ENCODE measurements around the gene MRPL34.

MRPL34 gene

DNA sequence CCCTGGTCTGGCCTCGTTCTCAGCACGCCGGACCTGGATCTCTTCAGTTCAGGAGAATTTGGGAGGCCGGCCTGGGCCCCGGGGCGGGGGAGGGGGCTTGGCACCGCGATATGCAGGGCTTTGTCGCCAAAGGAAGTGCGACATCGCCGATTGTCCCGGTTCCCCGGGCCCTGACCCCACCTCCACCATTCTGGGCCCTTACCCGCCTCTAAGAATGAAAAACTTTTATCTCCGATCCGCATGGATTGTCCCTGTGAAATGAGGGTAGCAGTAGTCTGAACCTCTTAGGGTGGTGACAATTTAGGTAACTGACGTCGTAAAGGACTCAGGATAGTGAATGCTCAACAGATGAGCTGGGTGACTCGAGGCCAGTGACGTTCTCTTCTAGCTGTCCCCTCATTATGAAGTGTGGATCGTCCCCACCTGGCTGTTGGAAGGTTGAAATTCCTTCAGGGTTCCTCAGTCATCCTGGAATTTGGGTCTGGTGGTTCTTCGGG lies 4.3 kb downstream of the MRPL34 start:
- no peak for DNase-seq (ENCODE audit: low read depth)

DNA sequence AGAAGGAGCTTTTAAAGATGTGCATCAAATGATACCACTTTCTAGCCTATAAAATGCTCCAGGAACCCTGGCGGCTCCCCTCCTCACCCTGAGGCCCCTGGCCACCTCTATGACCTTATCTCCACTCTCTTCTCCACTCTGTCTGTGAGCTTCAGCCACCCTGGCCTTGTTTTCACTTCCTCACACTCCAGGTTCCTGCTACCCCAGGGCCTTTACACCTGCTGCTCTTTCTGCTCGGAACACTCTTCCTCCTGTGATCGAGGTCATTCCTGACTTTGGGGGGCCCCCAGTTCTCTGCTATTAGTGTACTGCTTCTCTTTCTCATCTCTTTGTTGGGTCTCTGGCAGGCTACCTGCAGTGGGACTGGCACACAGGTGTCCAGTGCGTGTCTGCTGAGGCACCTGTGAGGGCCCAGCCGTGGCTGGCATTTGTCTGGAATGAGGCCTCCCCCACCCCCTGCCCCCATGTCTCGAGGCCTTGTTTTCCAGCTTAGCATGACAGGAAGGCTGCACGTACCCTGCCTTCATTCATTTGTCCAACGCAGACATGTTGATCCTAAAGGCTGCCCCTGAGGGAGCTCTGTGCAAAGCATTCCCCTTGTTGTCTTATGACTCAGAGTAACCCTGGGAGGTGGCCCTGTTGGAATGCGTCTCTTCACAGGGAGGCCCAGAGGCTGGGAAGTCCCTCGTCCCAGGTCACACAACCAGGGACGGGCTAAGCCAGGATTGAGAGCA lies 6.0 kb downstream of the MRPL34 start:
- DNase-seq (ENCODE audit: low read depth) = no peak

GRCh38 chr19:17312189-17313113 lies 6.8 kb downstream of the MRPL34 start:
- DNase-seq (ENCODE audit: low read depth) = no peak

- no peak for DNase-seq (ENCODE audit: low read depth)
Observed at GRCh38 chr19:17314007-17314593, 8.4 kb downstream of the MRPL34 start.

DNA sequence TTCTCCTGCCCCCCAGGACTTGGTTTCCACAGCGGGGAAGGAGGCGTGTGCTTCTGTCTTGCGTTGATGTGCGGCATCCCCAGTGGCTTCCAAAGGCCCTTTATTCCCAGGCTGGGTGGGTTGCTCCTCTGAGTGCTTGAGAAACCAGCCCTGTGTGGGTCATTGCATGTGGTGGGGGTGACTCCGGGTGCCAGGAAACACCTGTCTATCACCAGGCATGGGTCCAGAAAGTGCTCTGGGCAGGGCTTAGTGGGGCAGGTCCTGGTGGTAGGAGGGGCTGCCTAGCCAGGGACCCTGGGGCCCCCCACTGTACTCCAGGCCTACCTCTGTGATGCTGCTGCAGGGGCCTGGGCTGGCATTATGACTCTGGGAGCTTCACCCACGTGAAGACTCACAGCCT lies 13.3 kb downstream of the MRPL34 start:
- DNase-seq (ENCODE audit: low read depth) = no peak

DNA sequence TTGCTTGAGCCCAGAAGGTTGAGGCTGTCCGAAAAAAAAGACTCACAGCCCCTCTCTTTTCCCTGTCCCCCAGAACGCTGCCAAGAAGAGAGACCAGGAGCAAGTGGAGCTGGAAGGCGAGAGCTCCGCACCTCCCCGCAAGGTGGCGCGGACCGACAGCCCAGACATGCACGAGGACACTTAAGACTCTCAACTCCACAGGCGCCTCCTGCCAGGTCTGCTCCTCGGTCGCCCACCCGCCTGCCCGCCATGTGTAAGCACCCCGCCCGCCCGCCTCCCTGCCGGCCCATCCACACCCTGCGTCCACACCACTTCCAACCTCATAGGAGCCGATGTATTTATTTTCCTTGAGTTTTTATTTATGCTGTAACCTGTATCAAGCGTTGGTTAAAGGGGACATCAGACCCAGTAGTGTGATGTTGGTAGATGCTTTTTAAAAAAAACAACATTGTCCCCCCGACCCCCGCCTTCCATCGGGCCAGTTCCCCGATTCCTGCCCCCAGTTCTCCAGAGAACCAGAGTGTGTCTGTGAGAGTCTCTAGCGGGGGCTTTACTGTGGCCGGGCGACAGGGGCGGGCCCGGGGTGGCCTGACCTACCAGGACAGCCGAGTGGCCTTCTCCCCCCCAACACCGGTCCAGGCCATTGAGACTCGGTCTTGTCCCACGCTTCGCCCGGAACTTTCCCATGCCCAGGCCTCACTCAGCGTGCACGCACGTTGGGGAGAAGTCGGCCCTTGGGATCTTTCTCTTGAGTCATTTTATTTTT lies 14.0 kb downstream of the MRPL34 start:
- DNase-seq (ENCODE audit: low read depth) = no peak

DNA sequence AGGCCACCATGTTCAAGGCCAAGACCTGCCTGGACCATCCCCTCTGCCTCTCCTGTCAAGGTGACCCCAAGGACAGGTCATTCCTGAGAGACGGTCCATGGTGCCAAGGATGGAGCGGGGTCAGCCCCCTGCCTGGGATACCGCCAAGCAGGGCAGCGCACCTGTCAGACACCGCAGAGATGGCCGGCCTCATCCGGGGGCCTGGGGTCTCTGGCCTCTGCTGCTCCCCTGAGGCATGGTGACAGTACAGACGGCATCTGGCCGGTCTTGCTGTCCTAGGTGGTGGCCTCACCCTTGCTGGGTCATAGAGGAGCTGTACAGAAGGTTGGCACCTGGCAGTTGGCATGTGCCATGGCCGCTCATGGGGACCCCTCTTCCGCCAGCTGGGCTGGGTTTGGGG lies 14.8 kb downstream of the MRPL34 start:
- DNase-seq (ENCODE audit: low read depth) = no peak

DNA sequence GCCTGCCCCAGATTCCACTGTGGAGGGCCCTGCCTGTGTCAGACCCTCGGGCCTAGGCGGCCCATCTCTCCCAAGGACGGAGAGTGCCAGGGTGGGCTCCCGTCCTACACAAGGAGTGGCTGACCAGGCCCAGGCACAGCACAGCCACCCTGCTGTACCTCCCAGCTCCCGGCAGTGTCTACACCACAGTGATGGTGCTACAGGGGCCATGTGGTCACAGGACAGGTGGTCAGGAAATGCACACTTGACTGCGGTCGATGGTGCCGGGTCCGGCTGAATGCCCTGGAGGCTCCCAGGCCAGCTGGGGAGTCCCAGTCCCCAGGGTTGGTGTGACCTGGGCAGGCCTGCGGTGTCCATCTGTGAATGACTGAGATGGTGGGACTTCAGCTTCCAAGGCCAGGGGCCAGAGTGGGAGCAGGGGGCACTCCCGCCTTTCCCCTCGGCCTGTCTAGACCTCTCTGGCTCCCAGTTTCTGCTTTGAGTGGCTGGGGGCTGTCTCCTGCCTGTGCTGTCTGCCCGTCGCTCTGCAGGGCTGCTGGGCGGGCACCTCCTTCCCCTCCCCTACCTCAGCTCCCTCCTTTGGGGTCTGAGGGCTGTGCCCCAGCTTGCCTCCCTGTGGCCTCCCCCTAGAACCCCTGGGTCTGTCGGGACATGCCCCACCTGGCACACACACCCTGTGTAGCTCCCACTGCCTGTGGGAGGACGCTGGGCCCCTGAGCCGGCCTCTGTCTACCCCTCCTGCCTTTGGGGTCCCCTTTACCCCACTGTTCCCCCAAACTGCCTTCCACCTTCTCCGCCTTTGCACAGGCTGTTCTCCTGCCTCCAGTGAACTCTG lies 16.2 kb downstream of the MRPL34 start:
- DNase-seq (ENCODE audit: low read depth) = no peak

GRCh38 chr19:17322854-17323253 lies 17.2 kb downstream of the MRPL34 start:
- DNase-seq (ENCODE audit: low read depth) = no peak

GRCh38 chr19:17323300-17323963 lies 17.8 kb downstream of the MRPL34 start:
- DNase-seq (ENCODE audit: low read depth) = no peak

- DNase-seq (ENCODE audit: low read depth) = no peak
Observed at GRCh38 chr19:17323964-17324332, 18.3 kb downstream of the MRPL34 start.

DNA sequence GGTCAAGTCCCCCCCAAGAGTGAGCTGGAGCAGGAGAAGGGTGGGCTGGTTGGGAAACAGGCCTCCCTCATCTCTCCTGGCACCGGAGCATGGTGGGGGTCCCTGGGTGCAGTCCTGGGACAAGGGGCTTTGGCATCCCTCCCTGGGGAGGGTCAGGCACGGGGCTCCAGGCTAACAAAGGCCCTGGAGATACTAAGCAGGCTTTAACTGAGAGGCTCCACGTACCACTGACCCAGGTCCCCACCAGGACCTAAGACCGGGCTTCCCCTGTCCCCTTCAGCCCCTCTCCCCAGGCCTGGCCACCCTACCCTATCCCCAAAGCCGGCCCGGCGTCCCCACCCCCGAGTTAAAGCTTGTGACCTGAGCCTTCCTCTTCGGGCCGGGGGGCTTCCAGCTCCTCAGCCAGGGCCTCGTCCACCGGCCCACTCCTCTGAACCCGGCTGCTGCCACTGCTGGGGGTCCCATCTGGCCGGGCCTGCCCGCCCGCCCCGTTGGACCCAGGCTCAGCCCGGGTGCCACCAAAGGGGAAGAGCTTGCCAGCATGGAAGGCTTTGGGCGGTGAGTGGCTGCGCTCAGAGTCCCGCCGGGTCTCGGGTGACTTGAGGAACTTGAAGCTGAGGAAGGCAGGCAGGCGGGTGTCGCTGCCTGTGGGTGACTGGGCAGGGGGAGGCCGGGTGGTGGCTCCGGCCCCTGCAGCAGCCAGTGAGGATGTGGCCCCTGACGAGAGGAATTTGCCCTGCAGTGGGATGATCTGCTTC lies 18.9 kb downstream of the MRPL34 start:
- no peak for DNase-seq (ENCODE audit: low read depth)

DNA sequence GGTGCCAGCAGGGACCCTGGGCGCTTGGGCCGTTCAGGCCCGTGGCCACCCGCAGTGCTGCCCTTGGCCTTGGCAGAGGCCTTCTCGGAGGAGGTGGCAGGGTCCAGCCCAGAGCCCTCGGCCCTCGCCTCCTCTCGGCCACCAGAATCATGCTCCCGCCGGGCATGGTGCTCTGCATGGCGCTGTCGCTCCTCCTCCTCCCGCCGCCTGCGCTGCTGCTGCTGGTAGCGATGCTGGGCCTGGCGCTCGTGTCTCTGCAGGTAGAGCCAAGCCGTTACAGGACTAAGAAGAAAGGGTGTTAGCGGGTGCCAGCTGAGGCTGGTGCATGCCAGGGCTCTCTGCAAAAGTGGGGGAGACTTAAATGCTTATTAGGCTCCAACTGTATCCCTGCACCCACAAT lies 19.5 kb downstream of the MRPL34 start:
- DNase-seq (ENCODE audit: low read depth) = no peak

- no peak for DNase-seq (ENCODE audit: low read depth)
Observed at GRCh38 chr19:17325881-17326594, 20.4 kb downstream of the MRPL34 start.

DNA sequence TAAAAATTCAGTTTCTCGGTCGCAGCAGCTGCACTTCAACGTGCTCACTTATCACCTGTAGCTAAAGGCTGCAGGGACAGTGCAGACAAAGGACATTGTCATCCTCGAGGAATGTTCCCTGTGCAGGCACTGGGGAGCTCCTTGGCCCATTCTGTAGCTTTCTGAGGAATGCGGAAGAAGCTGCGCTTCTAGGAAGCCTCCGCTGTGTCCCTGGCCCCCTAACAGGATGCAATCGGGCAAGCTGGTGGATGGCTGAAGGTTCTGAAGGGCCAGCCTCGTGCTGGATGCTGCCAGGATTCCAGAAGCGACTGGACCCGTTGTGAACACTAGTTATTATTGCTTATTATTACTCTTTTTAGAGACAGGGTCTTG lies 20.9 kb downstream of the MRPL34 start:
- no peak for DNase-seq (ENCODE audit: low read depth)

DNA sequence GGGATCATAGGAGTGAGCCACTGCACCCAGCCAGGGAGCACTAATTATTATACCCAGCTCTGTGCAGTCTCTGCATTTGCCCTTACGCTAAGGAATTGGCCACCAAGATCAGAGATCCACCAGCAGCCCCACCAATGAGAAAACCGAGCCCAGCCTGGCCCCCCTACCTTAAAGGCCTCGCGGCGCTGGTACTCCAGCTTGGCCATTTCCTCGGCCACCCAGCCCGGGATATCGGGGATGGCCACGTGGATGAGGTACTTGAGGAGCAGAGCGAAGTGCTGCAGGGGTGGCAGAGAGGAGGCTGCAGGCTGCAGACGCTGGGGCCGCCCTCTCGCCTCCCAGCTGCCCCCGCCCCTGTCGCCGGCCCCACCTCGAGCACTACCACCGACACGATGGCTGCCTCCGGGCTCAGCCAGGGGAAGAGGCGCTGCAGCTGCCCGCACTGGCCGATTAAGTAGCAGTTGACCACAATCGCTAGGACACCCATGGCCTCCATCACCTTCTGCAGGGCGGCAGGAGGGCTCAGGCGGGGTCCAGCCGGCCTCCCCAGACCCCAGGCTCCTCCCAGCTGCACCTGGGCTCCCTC lies 21.5 kb downstream of the MRPL34 start:
- DNase-seq (ENCODE audit: low read depth) = no peak

DNA sequence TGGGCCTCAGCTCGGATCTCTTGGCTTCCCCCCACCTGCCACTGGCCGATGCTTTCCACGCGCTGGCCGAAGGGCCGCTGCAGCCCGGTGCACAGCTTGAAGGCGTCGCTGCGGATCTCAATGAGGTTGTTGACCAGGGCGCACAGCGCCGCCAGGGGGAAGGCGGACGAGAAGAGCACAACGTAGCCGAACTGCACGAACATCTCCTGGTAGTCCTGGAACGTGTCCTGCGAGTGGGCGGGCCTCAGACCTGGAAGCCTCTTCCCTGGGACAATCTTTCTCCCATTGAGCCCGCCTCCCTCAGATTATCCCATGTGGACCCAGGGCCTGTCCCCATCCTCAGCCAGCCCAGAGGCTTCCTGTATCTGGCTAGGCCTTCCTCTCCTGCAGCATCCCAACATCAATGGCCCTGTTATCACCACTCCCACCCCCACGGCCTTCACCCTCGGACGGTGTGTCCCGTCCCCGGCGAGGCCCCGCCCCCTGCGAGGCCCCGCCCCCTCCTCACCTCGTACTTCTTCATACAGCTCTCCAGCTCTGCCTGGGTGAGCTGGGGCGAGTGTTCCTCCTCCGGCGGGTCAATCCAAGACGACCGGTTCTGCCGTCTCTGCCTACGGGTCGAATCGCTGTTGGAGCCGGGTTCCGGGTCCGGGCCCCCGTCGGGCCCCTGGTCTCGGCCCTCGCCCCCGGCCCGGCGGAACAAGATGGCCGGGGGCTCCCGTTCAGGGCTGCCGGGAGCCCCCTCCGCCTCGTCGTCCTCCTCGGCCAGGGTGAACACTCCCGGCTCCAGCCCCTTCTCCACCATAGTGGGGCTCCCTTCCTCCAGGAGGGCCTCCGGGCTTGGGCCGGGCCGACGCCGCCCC lies 22.2 kb downstream of the MRPL34 start:
- peak; percentile 53 for DNase-seq (ENCODE audit: low read depth)
